Spleen (tissue), 11 donors: ENCODE data around the gene ATG7. TPM values are rescaled to one million over a fixed set of nuclear protein-coding genes. Genes with fewer than 3 reads are reported as not detected.
A peak's percentile ranks its signal among the peaks of the same experiment; 100 is the strongest.

Experiments used
- DNase-seq: peaks from one replicate; pipeline ENCODE4 v3.0.0-alpha.2; 2020
- H3K27ac ChIP-seq, 8 donors: fragments of 200-600 bp; sonication (generic) in 7 of 8; 1 replicate in 4 of 8; 2 replicates in 4 of 8; pipeline versions ENCODE4 v1.5.0 to v1.8.0; 2016 to 2021; ENCODE audit warnings: inconsistent platforms in 4 of 8, mild to moderate bottlenecking in 4 of 8, moderate library complexity in 1 of 8
- H3K27me3 ChIP-seq, 7 donors: fragments of 200-600 bp; sonication (generic) in 6 of 7; replicated peaks in 1 of 7; 1 replicate in 4 of 7; 2 replicates in 3 of 7; pipeline versions ENCODE4 v1.5.0 to v1.8.0; 2016 to 2021; ENCODE audit warnings: inconsistent platforms in 3 of 7, mild to moderate bottlenecking in 1 of 7
- H3K36me3 ChIP-seq, 6 donors: fragments of 200-600 bp; sonication (generic) in 5 of 6; 1 replicate in 4 of 6; 2 replicates in 2 of 6; pipeline versions ENCODE4 v1.5.0 to v1.8.0; 2016 to 2021; ENCODE audit warnings: inconsistent platforms in 2 of 6
- H3K4me1 ChIP-seq, 6 donors: fragments of 200-600 bp; sonication (generic) in 5 of 6; 1 replicate in 3 of 6; 2 replicates in 3 of 6; pipeline versions ENCODE4 v1.5.0 to v1.8.0; 2016 to 2021; ENCODE audit warnings: inconsistent platforms in 3 of 6
- H3K4me3 ChIP-seq, 8 donors: fragments of 200-600 bp; sonication (generic) in 7 of 8; 1 replicate in 4 of 8; 2 replicates in 4 of 8; pipeline versions ENCODE4 v1.5.0 to v1.8.0; 2016 to 2021; ENCODE audit warnings: inconsistent platforms in 4 of 8, mild to moderate bottlenecking in 4 of 8, moderate library complexity in 2 of 8
- H3K9me3 ChIP-seq, 8 donors: fragments of 200-600 bp; sonication (generic) in 7 of 8; 1 replicate in 4 of 8; 2 replicates in 4 of 8; pipeline versions ENCODE4 v1.5.0 to v1.8.0; 2016 to 2021; ENCODE audit warnings: inconsistent platforms in 4 of 8
- CTCF ChIP-seq, 11 experiments: fragments of 200-600 bp in 7 of 11; fragments of 450-650 bp in 4 of 11; sonication (generic) in 4 of 11; IDR thresholded peaks in 8 of 11; conservative IDR thresholded peaks in 3 of 11; 1 replicate in 7 of 11; 2 replicates in 4 of 11; pipeline versions ENCODE4 v1.4.0 to v1.8.0; 2016 to 2021; ENCODE audit warnings: antibody characterized with exemption in 11 of 11, inconsistent platforms in 4 of 11, mild to moderate bottlenecking in 1 of 11
- POLR2A ChIP-seq, 3 donors: fragments of 450-650 bp; IDR thresholded peaks; one replicate each; pipeline ENCODE4 v1.5.1; 2017; ENCODE audit warnings: antibody characterized with exemption in 3 of 3, mild to moderate bottlenecking in 1 of 3
- POLR2AphosphoS5 ChIP-seq, 3 donors: sonication (generic); formaldehyde crosslinking; IDR thresholded peaks; one replicate each; pipeline ENCODE4 v1.5.1; 2017; ENCODE audit warnings: antibody characterized with exemption in 3 of 3
- WGBS, 5 donors: extraction: QIAGEN DNeasy Blood & Tissue Kit in 3 of 5; methylation state at CpG; one replicate each; pipeline versions ENCODE4 v1.1.5 to v1.1.7; 2013 to 2018; 5-methylcytosine and 5-hydroxymethylcytosine counted together
- intact Hi-C: fragments of 100-400 bp; cut with DNase I; formaldehyde crosslinking; loops from one replicate; pipeline ENCODE4 v1.15.0; 2023; ENCODE audit warnings: low total_unique reads
- polyA plus RNA-seq, 3 donors: library from polyadenylated mRNA; stranded (reverse); fragments of 200-250 nt; gene quantifications; one replicate each; pipeline ENCODE4 v1.2.1, GENCODE V29; 2013
- total RNA-seq, 7 donors: library from RNA; depleted of rRNA in 3 of 7; stranded (reverse); fragments of >200 nt in 3 of 7; fragmentation: NEBNext Ultra II Directional in 4 of 7; extraction: Animal tissue kit (Norgen Biotek cat#: 25700) in 4 of 7; gene quantifications; one replicate each; pipeline versions ENCODE4 v1.1.0 to v1.2.1, GENCODE V29; 2016 to 2021
- donor health status: healthy with polysubstance abuse.
- donor health status: DM: no; HTN: no; CAD: no; lungs with moderate emphysema.
- donor health status: DM: no; HTN: no; CAD: no.
- donor health status: Bipolar disorder and iron deficiency.
- donor health status: healthy.
- donor health status: DM: no; HTN: no; CAD: no.
- donor health status: DM: yes; HTN: yes; CAD: no.

ATG7 gene
- total and polyA plus RNA-seq, 10 donors: 7.5 to 114 (median 77.1) TPM

GRCh38 chr3:11236588-11237461 lies 35.4 kb upstream of the ATG7 start:
- 40 to 50% (median 44%) methylated on average over 8 of the region's 8 CpGs for WGBS, 5 donors
- DNase-seq: peak; percentile 88
- peaks cover 0 to 22% (median 0%) of the 10 kb centered on the region in 7 donors for H3K27me3 ChIP-seq
- no peak overlapping the region for H3K27ac ChIP-seq
- peaks cover 0 to 6% (median 2%) of the 10 kb centered on the region in 8 donors for H3K9me3 ChIP-seq
- TF ChIP-seq CTCF (IDR thresholded peaks at IDR 0.05 in 8 of 11, conservative IDR thresholded peaks at IDR 0.05 in 3 of 11) (peak; percentile 29 to 87 (median 77)), POLR2A (IDR thresholded peaks at IDR 0.05) (no peak), POLR2AphosphoS5 (IDR thresholded peaks at IDR 0.05) (no peak)
- H3K4me1 ChIP-seq: peaks cover 0 to 8% (median 2%) of the 10 kb centered on the region in 6 donors
- H3K4me3 ChIP-seq: no peak overlapping the region
- H3K36me3 ChIP-seq: no peaks in the 10 kb centered on the region
- intact Hi-C loops: loop anchor here (5.0 to 10.0 kb wide), 2 partner anchors 100 to 418 kb away; no protein-coding TSS in a partner anchor

- TF ChIP-seq CTCF (IDR thresholded peaks at IDR 0.05 in 8 of 11, conservative IDR thresholded peaks at IDR 0.05 in 3 of 11): no peak
- TF ChIP-seq POLR2A (IDR thresholded peaks at IDR 0.05): no peak
- no peak for TF ChIP-seq POLR2AphosphoS5 (IDR thresholded peaks at IDR 0.05)
- peaks cover 0 to 8% (median 2%) of the 10 kb centered on the region in 6 donors for H3K4me1 ChIP-seq
- no peak for DNase-seq
- no peaks in the 10 kb centered on the region for H3K36me3 ChIP-seq
- H3K27me3 ChIP-seq: peaks cover 0 to 22% (median 0%) of the 10 kb centered on the region in 7 donors
- peaks cover 0 to 6% (median 2%) of the 10 kb centered on the region in 8 donors for H3K9me3 ChIP-seq
- peak overlapping the region in 1 of 8 donors; percentile 36 for H3K27ac ChIP-seq
- intact Hi-C loops: loop anchor here (5.0 to 10.0 kb wide), 2 partner anchors 99 to 417 kb away; no protein-coding TSS in a partner anchor
- no peak overlapping the region for H3K4me3 ChIP-seq
- WGBS, 5 donors: 63 to 68% (median 66%) methylated on average over 3 of the region's 3 CpGs
Observed at GRCh38 chr3:11238060-11238459, 34.1 kb upstream of the ATG7 start.

- peaks cover 0 to 22% (median 0%) of the 10 kb centered on the region in 7 donors for H3K27me3 ChIP-seq
- DNase-seq: no peak
- no peak for TF ChIP-seq CTCF (IDR thresholded peaks at IDR 0.05 in 8 of 11, conservative IDR thresholded peaks at IDR 0.05 in 3 of 11)
- no peak for TF ChIP-seq POLR2A (IDR thresholded peaks at IDR 0.05)
- no peak for TF ChIP-seq POLR2AphosphoS5 (IDR thresholded peaks at IDR 0.05)
- no peaks in the 10 kb centered on the region for H3K36me3 ChIP-seq
- H3K4me3 ChIP-seq: no peak overlapping the region
- peaks cover 0 to 6% (median 2%) of the 10 kb centered on the region in 8 donors for H3K9me3 ChIP-seq
- intact Hi-C loops: loop anchor here (5.0 to 10.0 kb wide), 2 partner anchors 98 to 416 kb away; no protein-coding TSS in a partner anchor
- 55 to 79% (median 68%) methylated on average over 1 of the region's 1 CpG for WGBS, 5 donors
- H3K4me1 ChIP-seq: peaks cover 0 to 8% (median 2%) of the 10 kb centered on the region in 6 donors
- H3K27ac ChIP-seq: no peak overlapping the region
Observed at GRCh38 chr3:11238880-11239279, 33.3 kb upstream of the ATG7 start.

- no peak overlapping the region for H3K4me3 ChIP-seq
- no peak overlapping the region for H3K27ac ChIP-seq
- H3K36me3 ChIP-seq: no peaks in the 10 kb centered on the region
- no peak for DNase-seq
- H3K9me3 ChIP-seq: peaks cover 0 to 6% (median 2%) of the 10 kb centered on the region in 8 donors
- H3K4me1 ChIP-seq: peaks cover 0 to 8% (median 2%) of the 10 kb centered on the region in 6 donors
- WGBS, 5 donors: 72 to 93% (median 73%) methylated on average over 1 of the region's 1 CpG
- intact Hi-C loops: loop anchor here (5.0 to 10.0 kb wide), 2 partner anchors 98 to 415 kb away; no protein-coding TSS in a partner anchor
- TF ChIP-seq POLR2A (IDR thresholded peaks at IDR 0.05) (no peak), CTCF (IDR thresholded peaks at IDR 0.05 in 8 of 11, conservative IDR thresholded peaks at IDR 0.05 in 3 of 11) (no peak), POLR2AphosphoS5 (IDR thresholded peaks at IDR 0.05) (no peak)
- peaks cover 0 to 15% (median 0%) of the 10 kb centered on the region in 7 donors for H3K27me3 ChIP-seq
Observed at GRCh38 chr3:11239796-11240195, 32.4 kb upstream of the ATG7 start.
